Suprapubic skin (tissue), 4 donors: ENCODE results near the gene ST6GALNAC6. TPM values are rescaled to one million over a fixed set of nuclear protein-coding genes. Genes with fewer than 3 reads are reported as not detected.
"Not testable (repeated sequence)": the region's sequence is repeated elsewhere in the genome, so short reads cannot be mapped to it uniquely, and the experiment has no call there.

ENCODE experiments used
- DNase-seq, 2 donors: peaks; one replicate each; pipeline ENCODE4 v3.0.0-alpha.2; 2019; ENCODE audit warnings: low spot score in 2 of 2
- H3K27ac ChIP-seq: fragments of 200-600 bp; sonication (generic); one replicate; pipeline ENCODE4 v1.5.1; 2019
- H3K27me3 ChIP-seq: fragments of 200-600 bp; sonication (generic); one replicate; pipeline ENCODE4 v1.5.1; 2019
- H3K36me3 ChIP-seq: fragments of 200-600 bp; sonication (generic); one replicate; pipeline ENCODE4 v1.5.1; 2019
- H3K4me1 ChIP-seq: fragments of 200-600 bp; sonication (generic); one replicate; pipeline ENCODE4 v1.5.1; 2019
- H3K4me3 ChIP-seq: fragments of 200-600 bp; sonication (generic); one replicate; pipeline ENCODE4 v1.5.1; 2019; ENCODE audit warnings: mild to moderate bottlenecking
- H3K9me3 ChIP-seq: fragments of 200-600 bp; sonication (generic); one replicate; pipeline ENCODE4 v1.5.1; 2019
- CTCF ChIP-seq, 2 donors: fragments of 200-600 bp in 1 of 2; fragments of 450-650 bp in 1 of 2; sonication (generic) in 1 of 2; IDR thresholded peaks; one replicate each; pipeline ENCODE4 v1.5.1; 2016 to 2019; ENCODE audit warnings: antibody characterized with exemption in 2 of 2, mild to moderate bottlenecking in 1 of 2, moderate library complexity in 1 of 2
- EP300 ChIP-seq: sonication (generic); formaldehyde crosslinking; IDR thresholded peaks from one replicate; pipeline ENCODE4 v1.6.1; 2017; ENCODE audit warnings: antibody characterized with exemption
- POLR2A ChIP-seq, 2 donors: fragments of 450-650 bp; IDR thresholded peaks; one replicate each; pipeline ENCODE4 v1.6.1; 2017; ENCODE audit warnings: antibody characterized with exemption in 2 of 2, mild to moderate bottlenecking in 2 of 2, moderate library complexity in 2 of 2
- POLR2AphosphoS5 ChIP-seq, 3 donors: sonication (generic); formaldehyde crosslinking; IDR thresholded peaks; one replicate each; pipeline ENCODE4 v1.6.1; 2017; ENCODE audit warnings: antibody characterized with exemption in 3 of 3
- WGBS: methylation state at CpG from one replicate; pipeline ENCODE4 v1.1.5; 2018; 5-methylcytosine and 5-hydroxymethylcytosine counted together
- total RNA-seq, 4 donors: library from RNA; depleted of rRNA; stranded (reverse); fragments of >200 nt; gene quantifications; one replicate each; pipeline ENCODE4 v1.1.0, GENCODE V29; 2016

The ST6GALNAC6 gene
- total RNA-seq, 4 donors from 2014 or later, result 41.6 to 50.5 (median 47.0) TPM

DNA sequence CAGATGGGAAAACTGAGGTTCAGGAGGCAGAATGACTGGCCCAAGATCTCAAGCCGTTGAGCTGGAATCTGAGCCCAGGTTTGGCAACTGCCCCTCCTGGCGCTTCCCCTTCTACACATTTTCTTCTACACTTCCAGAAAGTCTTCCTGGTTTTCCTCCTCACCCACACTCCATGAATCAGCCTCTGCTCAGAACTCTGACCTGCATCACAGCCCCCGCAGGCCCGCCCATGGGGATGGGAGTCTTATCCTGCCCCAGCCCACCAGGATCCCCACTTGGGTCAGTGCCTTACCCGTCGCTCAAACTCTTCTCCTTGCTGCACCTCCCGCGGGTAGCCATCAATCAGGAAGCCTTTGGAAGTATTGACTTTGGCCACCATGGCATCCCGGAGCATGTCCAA, 27.9 kb downstream of the ST6GALNAC6 start:
- DNase-seq, result peak in 1 of 2 donors; percentile 58
- H3K27me3 ChIP-seq, result no peaks in the 10 kb centered on the region
- no peaks in the 10 kb centered on the region for H3K9me3 ChIP-seq
- peaks cover 26% of the 10 kb centered on the region for H3K36me3 ChIP-seq
- TF ChIP-seq POLR2A (IDR thresholded peaks at IDR 0.05) (no peak), EP300 (no peak), CTCF (IDR thresholded peaks at IDR 0.05) (no peak), POLR2AphosphoS5 (IDR thresholded peaks at IDR 0.05) (no peak)
- H3K4me1 ChIP-seq, result peaks cover 33% of the 10 kb centered on the region
- H3K27ac ChIP-seq, result no peak overlapping the region
- 92% methylated on average over 9 of the region's 9 CpGs for WGBS
- no peak overlapping the region for H3K4me3 ChIP-seq

DNA sequence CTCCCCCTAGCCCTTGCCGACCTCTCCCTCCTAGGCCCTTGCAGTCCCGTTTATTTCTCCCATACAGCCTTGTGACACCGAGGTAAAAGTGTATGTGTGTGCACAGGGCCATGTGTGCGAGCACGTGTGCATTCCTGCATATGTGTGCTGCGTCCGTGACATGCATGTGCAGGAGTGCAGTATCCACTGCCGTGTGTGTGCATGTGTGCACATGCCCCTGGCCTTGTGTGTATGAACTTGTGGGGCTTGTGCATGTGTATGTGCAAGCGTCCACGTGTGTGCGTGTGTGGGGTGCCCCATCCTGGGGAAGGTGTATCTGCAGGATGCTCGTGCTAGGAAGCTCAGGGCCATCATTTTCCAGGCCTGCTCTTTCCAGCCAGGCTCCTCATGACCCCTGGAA, 28.5 kb downstream of the ST6GALNAC6 start:
- 90% methylated on average over 12 of the region's 12 CpGs for WGBS
- Histone ChIP-seq H3K27ac (no peak overlapping the region), H3K4me3 (no peak overlapping the region), H3K4me1 (peaks cover 27% of the 10 kb centered on the region), H3K36me3 (peaks cover 26% of the 10 kb centered on the region), H3K27me3 (no peaks in the 10 kb centered on the region), H3K9me3 (no peaks in the 10 kb centered on the region)
- DNase-seq, result no peak
- TF ChIP-seq CTCF (IDR thresholded peaks at IDR 0.05) (no peak), POLR2AphosphoS5 (IDR thresholded peaks at IDR 0.05) (no peak), POLR2A (IDR thresholded peaks at IDR 0.05) (no peak), EP300 (no peak)

- H3K27me3 ChIP-seq, DNase-seq, H3K27ac ChIP-seq, H3K4me3 ChIP-seq, H3K9me3 ChIP-seq: not testable (repeated sequence)
- WGBS, result 66% methylated on average over 9 of the region's 9 CpGs
- H3K36me3 ChIP-seq, result peaks cover 26% of the 10 kb centered on the region
- H3K4me1 ChIP-seq, result peaks cover 19% of the 10 kb centered on the region
Observed at GRCh38 chr9:127870153-127870491, 29.3 kb downstream of the ST6GALNAC6 start.

- H3K27ac ChIP-seq, result no peak overlapping the region
- 75% methylated on average over 15 of the region's 18 CpGs for WGBS
- peaks cover 13% of the 10 kb centered on the region for H3K4me1 ChIP-seq
- H3K4me3 ChIP-seq, result no peak overlapping the region
- peaks cover 26% of the 10 kb centered on the region for H3K36me3 ChIP-seq
- no peaks in the 10 kb centered on the region for H3K27me3 ChIP-seq
- DNase-seq, result peak; percentile 93 to 96
- peak; percentile 69 to 96 for TF ChIP-seq CTCF (IDR thresholded peaks at IDR 0.05)
- TF ChIP-seq EP300, result no peak
- H3K9me3 ChIP-seq, result no peaks in the 10 kb centered on the region
Observed at GRCh38 chr9:127869310-127870152, 29.9 kb downstream of the ST6GALNAC6 start.

DNA sequence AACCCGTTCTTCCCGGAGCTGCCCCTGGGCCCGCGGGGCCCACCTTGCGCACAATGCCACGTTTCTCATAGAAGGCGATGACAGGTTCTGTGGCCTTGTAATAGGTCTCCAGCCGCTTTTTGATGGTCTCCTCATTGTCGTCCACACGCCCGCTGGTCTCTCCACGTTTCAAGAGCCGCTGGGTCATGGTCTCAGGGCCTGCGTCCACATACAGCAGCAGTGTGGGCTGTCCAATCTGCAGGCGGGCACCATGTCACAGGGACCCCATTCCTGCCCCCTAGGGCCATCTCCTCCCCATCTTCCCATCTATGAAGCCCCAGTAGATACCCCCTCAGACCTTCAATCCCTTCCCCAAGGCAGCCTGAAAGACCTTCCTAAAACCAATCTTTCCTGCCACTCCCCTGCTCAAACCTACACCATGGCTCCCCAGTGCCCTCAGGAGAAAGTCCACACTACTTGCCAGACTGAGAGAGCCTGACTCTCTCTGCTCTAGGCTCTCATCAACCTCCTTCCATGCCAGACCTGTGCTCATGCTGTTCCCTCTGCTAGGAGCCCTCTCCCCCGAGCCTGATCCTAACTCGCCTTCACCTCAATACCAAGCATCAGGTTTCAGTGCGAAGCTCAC, 31.0 kb downstream of the ST6GALNAC6 start:
- Histone ChIP-seq H3K27ac (no peak overlapping the region), H3K4me1 (peaks cover 3% of the 10 kb centered on the region), H3K4me3 (no peak overlapping the region), H3K36me3 (peaks cover 26% of the 10 kb centered on the region), H3K9me3 (no peaks in the 10 kb centered on the region), H3K27me3 (no peaks in the 10 kb centered on the region)
- no peak for DNase-seq
- TF ChIP-seq EP300, result no peak
- no peak for TF ChIP-seq POLR2A (IDR thresholded peaks at IDR 0.05)
- no peak for TF ChIP-seq CTCF (IDR thresholded peaks at IDR 0.05)
- no peak for TF ChIP-seq POLR2AphosphoS5 (IDR thresholded peaks at IDR 0.05)
- 94% methylated on average over 12 of the region's 18 CpGs for WGBS
